Loucy (cell line): Measurements from ENCODE around the gene RSPH9.

Source experiments
- CTCF ChIP-seq: fragments of 200-600 bp; sonication (generic); conservative IDR thresholded peaks from 2 replicates; pipeline ENCODE4 v1.5.1; 2014; ENCODE audit warnings: mild to moderate bottlenecking, antibody characterized with exemption, low read length
- EZH2phosphoT487 ChIP-seq: fragments of 200-600 bp; IDR thresholded peaks from 2 replicates; pipeline ENCODE4 v1.6.1; 2018; ENCODE audit warnings: antibody characterized with exemption, mild to moderate bottlenecking, moderate library complexity, borderline replicate concordance

GRCh38 chr6:43669050-43669921 is 24.4 kb downstream of the RSPH9 start:
- TF ChIP-seq CTCF: no peak
- no peak for TF ChIP-seq EZH2phosphoT487
